Stimulated activated naive CD8-positive, alpha-beta T cell treated with anti-CD3 and anti-CD28 coated beads, Interleukin-15, Interleukin-2, amounts not matched to agents 100 ng/mL and 50 ng/mL, for 24 hours (primary cell): Measurements from ENCODE around the gene SMAD5.

ENCODE experiments used
- H3K27ac Mint-ChIP-seq: one replicate; pipeline ENCODE4 v1.8.0; 2021; ENCODE audit warnings: mild to moderate bottlenecking, mixed read lengths
- H3K27me3 Mint-ChIP-seq: one replicate; pipeline ENCODE4 v1.8.0; 2021; ENCODE audit warnings: mixed read lengths
- H3K36me3 Mint-ChIP-seq: one replicate; pipeline ENCODE4 v1.8.0; 2021; ENCODE audit warnings: low read depth, mixed read lengths
- H3K4me1 Mint-ChIP-seq: one replicate; pipeline ENCODE4 v1.8.0; 2021; ENCODE audit warnings: low read depth, mixed read lengths
- H3K4me3 Mint-ChIP-seq: one replicate; pipeline ENCODE4 v1.8.0; 2021; ENCODE audit warnings: mild to moderate bottlenecking, mixed read lengths
- H3K9me3 Mint-ChIP-seq: one replicate; pipeline ENCODE4 v1.8.0; 2021; ENCODE audit warnings: mixed read lengths

The SMAD5 gene

DNA sequence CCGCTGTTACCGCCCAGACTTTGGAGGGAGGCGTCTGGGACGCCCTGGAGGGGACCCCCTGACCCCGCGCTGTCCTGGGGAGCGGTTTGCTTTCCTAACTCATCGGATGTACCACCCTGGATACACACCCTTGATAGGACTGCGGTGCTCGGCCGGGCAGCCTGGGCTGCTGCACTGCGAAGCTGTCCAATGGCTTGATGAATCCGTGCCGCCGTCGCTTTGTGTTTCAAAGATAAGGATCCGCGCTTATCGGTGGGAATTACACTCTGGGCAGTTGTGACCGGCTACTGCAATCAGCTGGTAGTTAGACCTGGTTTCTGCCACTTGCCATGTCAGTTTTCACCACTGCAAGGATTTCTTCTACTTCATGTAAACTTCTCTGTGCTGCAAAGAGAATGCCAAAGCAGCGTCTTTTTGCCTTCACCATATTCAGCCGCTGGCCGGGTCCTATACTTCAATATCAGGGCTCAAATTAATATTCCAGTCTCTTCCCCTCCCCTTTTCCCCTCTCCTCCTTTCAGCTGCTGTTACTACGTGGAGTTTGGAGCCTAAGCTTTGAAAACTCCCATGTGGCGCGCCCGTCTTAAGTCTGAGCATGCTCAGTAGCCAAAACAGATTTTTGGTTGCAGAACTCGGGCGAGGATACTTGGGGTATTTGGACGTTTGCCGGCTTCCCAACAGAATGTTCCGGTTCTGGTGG lies 727 bp downstream of the SMAD5 start:
- Mint-ChIP-seq H3K27me3 (peaks cover 34% of the 10 kb centered on the region), H3K9me3 (no peaks in the 10 kb centered on the region), H3K4me3 (peak overlapping the region; percentile 89), H3K27ac (peak overlapping the region; percentile 80), H3K4me1 (peaks cover 36% of the 10 kb centered on the region), H3K36me3 (no peaks in the 10 kb centered on the region)

DNA sequence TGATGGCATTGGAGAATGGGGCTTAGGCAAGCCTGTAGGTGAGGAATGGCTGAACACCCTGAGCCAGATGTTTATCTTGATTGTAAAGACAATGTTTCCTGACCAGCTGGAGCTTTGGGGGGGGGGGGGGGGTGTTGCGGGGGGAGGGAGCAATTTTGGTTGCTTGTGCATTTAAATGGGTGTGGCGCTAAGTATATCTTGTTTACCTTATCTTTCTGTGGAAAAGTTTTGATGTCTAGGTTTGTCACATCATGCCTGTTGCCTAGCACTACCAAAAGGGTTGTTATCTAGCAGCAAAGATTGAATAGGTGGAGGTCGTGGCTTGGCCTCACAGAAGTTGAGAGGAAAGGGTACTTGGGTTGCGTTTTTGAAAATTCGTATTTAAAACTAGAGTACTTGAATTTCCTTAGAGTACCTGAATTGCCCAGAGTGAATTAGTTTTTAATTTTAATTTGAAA lies 1.3 kb downstream of the SMAD5 start:
- Mint-ChIP-seq H3K4me3 (peak overlapping the region; percentile 89), H3K27ac (peak overlapping the region; percentile 80), H3K4me1 (peaks cover 36% of the 10 kb centered on the region)

GRCh38 chr5:136134653-136135052 lies 2.0 kb downstream of the SMAD5 start:
- H3K9me3 Mint-ChIP-seq, result no peaks in the 10 kb centered on the region
- no peaks in the 10 kb centered on the region for H3K36me3 Mint-ChIP-seq
- H3K27me3 Mint-ChIP-seq, result peaks cover 34% of the 10 kb centered on the region
- no peak overlapping the region for H3K27ac Mint-ChIP-seq
- peaks cover 36% of the 10 kb centered on the region for H3K4me1 Mint-ChIP-seq
- H3K4me3 Mint-ChIP-seq, result peak overlapping the region; percentile 11

More for the DNA sequence above, 1.3 kb downstream of the SMAD5 start:
- no peaks in the 10 kb centered on the region for H3K36me3 Mint-ChIP-seq
- H3K9me3 Mint-ChIP-seq, result no peaks in the 10 kb centered on the region
- peaks cover 34% of the 10 kb centered on the region for H3K27me3 Mint-ChIP-seq

- peaks cover 29% of the 10 kb centered on the region for H3K27me3 Mint-ChIP-seq
- peaks cover 36% of the 10 kb centered on the region for H3K4me1 Mint-ChIP-seq
- H3K27ac Mint-ChIP-seq, result no peak overlapping the region
- no peaks in the 10 kb centered on the region for H3K36me3 Mint-ChIP-seq
- no peak overlapping the region for H3K4me3 Mint-ChIP-seq
- no peaks in the 10 kb centered on the region for H3K9me3 Mint-ChIP-seq
These were observed 2.9 kb downstream of the SMAD5 start for GRCh38 chr5:136135536-136135935.

DNA sequence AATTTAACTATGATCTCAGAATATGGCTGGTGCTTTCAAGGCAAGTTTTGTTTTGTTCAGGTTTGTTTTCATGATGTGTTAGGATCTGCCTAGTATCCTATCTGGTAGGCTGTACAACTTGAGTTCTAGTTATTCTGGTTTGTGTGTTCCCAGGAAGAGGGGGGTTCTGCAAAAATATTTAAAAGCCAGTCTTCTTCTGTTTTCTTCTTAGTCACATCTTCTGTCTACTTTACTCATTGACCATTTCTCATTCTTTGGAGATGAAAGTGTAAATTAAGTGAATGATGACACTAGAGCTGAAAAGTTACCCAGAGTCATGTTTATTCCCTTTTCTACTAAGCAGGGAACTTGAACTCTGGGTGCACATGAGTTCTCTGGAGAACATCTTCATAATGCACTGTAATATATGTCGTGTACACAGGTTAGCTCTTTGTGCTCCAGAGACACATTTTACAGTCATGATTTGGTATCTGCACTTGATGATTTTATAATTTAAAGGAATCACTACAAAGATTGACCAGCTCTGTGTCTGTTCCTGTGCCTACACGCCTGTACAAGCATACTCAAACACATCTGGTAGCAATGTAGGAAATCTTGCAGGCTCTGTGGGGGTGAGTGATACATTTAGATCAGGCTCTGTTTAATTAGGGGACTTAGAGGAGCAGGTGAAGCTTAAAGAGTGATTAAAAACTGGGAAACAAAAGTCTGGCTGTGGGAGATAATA lies 5.0 kb downstream of the SMAD5 start:
- no peak overlapping the region for H3K4me3 Mint-ChIP-seq

GRCh38 chr5:136141561-136141960 lies 8.9 kb downstream of the SMAD5 start:
- Mint-ChIP-seq H3K27ac (no peak overlapping the region), H3K4me3 (no peak overlapping the region), H3K9me3 (no peaks in the 10 kb centered on the region), H3K27me3 (no peaks in the 10 kb centered on the region), H3K36me3 (no peaks in the 10 kb centered on the region), H3K4me1 (peaks cover 10% of the 10 kb centered on the region)

More for the DNA sequence above, 5.0 kb downstream of the SMAD5 start:
- Mint-ChIP-seq H3K27ac (no peak overlapping the region), H3K4me1 (peaks cover 28% of the 10 kb centered on the region), H3K36me3 (no peaks in the 10 kb centered on the region), H3K27me3 (peaks cover 14% of the 10 kb centered on the region), H3K9me3 (no peaks in the 10 kb centered on the region)

GRCh38 chr5:136143312-136143711 lies 10.7 kb downstream of the SMAD5 start:
- Mint-ChIP-seq H3K27ac (no peak overlapping the region), H3K27me3 (no peaks in the 10 kb centered on the region), H3K4me3 (no peak overlapping the region), H3K9me3 (no peaks in the 10 kb centered on the region), H3K36me3 (no peaks in the 10 kb centered on the region), H3K4me1 (no peaks in the 10 kb centered on the region)

DNA sequence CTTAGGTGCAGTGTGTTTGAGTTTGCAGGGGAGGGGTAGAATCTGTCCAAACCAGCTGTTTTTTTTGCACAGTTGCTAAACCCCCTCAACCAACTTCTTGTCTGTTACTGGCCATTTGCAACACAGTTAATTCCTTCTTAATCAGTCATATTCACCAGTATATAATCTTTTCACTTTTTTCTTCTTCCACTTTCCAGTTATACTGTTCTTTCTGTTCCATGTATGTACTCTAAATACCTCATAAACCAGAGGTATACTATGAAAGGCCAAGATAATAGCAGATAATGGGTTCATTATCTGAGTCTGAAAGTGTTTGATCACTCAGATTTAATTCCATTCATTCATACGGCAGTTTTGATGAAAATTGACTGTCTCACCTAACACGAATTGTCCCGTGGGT lies 11.1 kb downstream of the SMAD5 start:
- Mint-ChIP-seq H3K9me3 (no peaks in the 10 kb centered on the region), H3K27ac (no peak overlapping the region), H3K27me3 (no peaks in the 10 kb centered on the region), H3K4me1 (no peaks in the 10 kb centered on the region), H3K36me3 (no peaks in the 10 kb centered on the region), H3K4me3 (no peak overlapping the region)

GRCh38 chr5:136145030-136145429 lies 12.4 kb downstream of the SMAD5 start:
- H3K27ac Mint-ChIP-seq, result no peak overlapping the region
- H3K36me3 Mint-ChIP-seq, result no peaks in the 10 kb centered on the region
- H3K9me3 Mint-ChIP-seq, result no peaks in the 10 kb centered on the region
- no peaks in the 10 kb centered on the region for H3K27me3 Mint-ChIP-seq
- H3K4me1 Mint-ChIP-seq, result no peaks in the 10 kb centered on the region
- H3K4me3 Mint-ChIP-seq, result no peak overlapping the region

DNA sequence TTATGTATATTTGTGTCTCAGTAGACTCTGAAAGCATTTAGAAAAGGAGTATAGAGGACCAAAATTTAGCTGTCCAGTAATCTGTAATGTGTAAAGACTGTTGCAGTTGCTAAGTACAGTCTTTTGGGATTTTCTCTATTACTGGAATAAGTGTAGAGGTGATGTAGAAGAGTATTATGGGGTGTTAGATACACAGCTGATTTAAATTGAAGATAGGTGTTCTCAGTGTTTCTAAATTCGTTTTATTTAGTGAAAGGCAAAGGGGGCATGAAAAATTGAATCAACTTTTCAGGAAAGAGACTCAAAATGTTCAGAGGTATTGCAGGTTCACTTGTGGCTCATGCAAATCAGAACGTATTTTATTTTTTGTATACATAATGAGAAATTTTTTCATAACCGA lies 13.6 kb downstream of the SMAD5 start:
- no peak overlapping the region for H3K27ac Mint-ChIP-seq
- no peaks in the 10 kb centered on the region for H3K4me1 Mint-ChIP-seq
- no peaks in the 10 kb centered on the region for H3K27me3 Mint-ChIP-seq
- no peak overlapping the region for H3K4me3 Mint-ChIP-seq
- H3K9me3 Mint-ChIP-seq, result no peaks in the 10 kb centered on the region
- H3K36me3 Mint-ChIP-seq, result no peaks in the 10 kb centered on the region

GRCh38 chr5:136147632-136148031 lies 15.0 kb downstream of the SMAD5 start:
- H3K27me3 Mint-ChIP-seq, result no peaks in the 10 kb centered on the region
- peaks cover 3% of the 10 kb centered on the region for H3K36me3 Mint-ChIP-seq
- no peak overlapping the region for H3K27ac Mint-ChIP-seq
- H3K4me1 Mint-ChIP-seq, result no peaks in the 10 kb centered on the region
- H3K4me3 Mint-ChIP-seq, result no peak overlapping the region
- no peaks in the 10 kb centered on the region for H3K9me3 Mint-ChIP-seq

- Mint-ChIP-seq H3K36me3 (peaks cover 12% of the 10 kb centered on the region), H3K27me3 (no peaks in the 10 kb centered on the region), H3K27ac (no peak overlapping the region), H3K4me3 (no peak overlapping the region), H3K9me3 (no peaks in the 10 kb centered on the region), H3K4me1 (no peaks in the 10 kb centered on the region)
These were observed 17.2 kb downstream of the SMAD5 start for GRCh38 chr5:136149891-136150290.

GRCh38 chr5:136153581-136154236 lies 21.1 kb downstream of the SMAD5 start:
- Mint-ChIP-seq H3K4me1 (no peaks in the 10 kb centered on the region), H3K27me3 (no peaks in the 10 kb centered on the region), H3K4me3 (no peak overlapping the region), H3K9me3 (no peaks in the 10 kb centered on the region), H3K27ac (no peak overlapping the region), H3K36me3 (peaks cover 17% of the 10 kb centered on the region)

DNA sequence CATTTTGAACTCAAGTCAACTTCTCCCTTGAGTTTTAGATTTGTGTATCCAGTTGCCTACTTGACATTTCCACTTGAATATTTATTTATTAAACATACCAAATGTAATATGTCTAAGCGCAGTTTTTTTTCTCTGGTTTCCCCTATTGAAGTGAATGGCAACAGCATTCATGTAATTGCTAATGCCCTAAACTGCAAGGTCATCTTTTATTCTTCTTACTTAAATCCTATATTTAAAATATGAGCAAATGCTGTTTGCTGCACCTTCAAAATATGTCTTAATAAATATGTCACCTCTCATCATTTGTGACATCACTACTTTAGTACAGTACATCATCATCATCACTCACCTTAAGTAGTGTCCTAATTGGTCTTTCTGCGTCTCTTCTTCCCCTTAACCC lies 22.4 kb downstream of the SMAD5 start:
- H3K9me3 Mint-ChIP-seq, result no peaks in the 10 kb centered on the region
- H3K27me3 Mint-ChIP-seq, result no peaks in the 10 kb centered on the region
- no peak overlapping the region for H3K4me3 Mint-ChIP-seq
- no peaks in the 10 kb centered on the region for H3K4me1 Mint-ChIP-seq
- H3K36me3 Mint-ChIP-seq, result peaks cover 17% of the 10 kb centered on the region
- no peak overlapping the region for H3K27ac Mint-ChIP-seq

GRCh38 chr5:136155761-136156160 lies 23.1 kb downstream of the SMAD5 start:
- Mint-ChIP-seq H3K36me3 (peaks cover 18% of the 10 kb centered on the region), H3K27me3 (no peaks in the 10 kb centered on the region), H3K27ac (no peak overlapping the region), H3K4me1 (no peaks in the 10 kb centered on the region), H3K4me3 (no peak overlapping the region), H3K9me3 (no peaks in the 10 kb centered on the region)
